PC-3 (cell line): Measurements from ENCODE around the gene SH3RF1.

Source experiments
- CTCF ChIP-seq: fragments of 300-600 bp; sonication (generic); conservative IDR thresholded peaks from 2 replicates; pipeline ENCODE4 v1.5.1; 2017; ENCODE audit warnings: antibody characterized with exemption, low read depth, mild to moderate bottlenecking, low read length
- EZH2 ChIP-seq: fragments of 300-600 bp; sonication (generic); IDR thresholded peaks from one replicate; pipeline ENCODE4 v1.6.1; 2017; ENCODE audit warnings: antibody characterized with exemption, mild to moderate bottlenecking, low read length; ENCODE audit not compliant: unreplicated experiment
- EZH2phosphoT487 ChIP-seq: fragments of 300-600 bp; sonication (generic); IDR thresholded peaks from 2 replicates; pipeline ENCODE4 v1.6.1; 2018; ENCODE audit warnings: mild to moderate bottlenecking, antibody characterized with exemption, low read length, borderline replicate concordance

DNA sequence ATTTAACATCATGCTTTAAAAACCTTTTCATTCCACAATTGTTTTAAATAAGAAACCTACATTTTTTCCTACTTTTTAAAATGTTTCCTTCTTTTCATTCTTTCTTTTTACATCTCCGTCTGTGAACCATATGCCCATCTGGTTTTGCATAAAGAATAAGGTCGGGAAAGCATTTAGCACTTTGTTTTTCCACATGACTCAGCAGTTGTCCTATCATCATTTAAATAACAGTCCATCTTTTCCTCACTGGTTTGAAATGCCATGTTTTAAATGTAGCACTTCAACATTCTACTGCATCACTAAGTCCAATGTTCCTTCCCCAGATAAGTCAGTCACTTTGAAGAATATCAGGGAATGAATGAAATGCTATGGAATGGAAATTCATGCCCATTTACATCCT is 128.4 kb downstream of the SH3RF1 start:
- no peak for TF ChIP-seq CTCF
- TF ChIP-seq EZH2phosphoT487 = no peak
- TF ChIP-seq EZH2 = no peak
